NCI-H2196 (cell line): ENCODE results near the gene NPBWR2.

Experiments
- DNase-seq: peaks from one replicate; lab custom pipeline; 2025; ENCODE audit not compliant: unreplicated experiment; lab: John Stamatoyannopoulos, UW

The NPBWR2 gene, protein sequence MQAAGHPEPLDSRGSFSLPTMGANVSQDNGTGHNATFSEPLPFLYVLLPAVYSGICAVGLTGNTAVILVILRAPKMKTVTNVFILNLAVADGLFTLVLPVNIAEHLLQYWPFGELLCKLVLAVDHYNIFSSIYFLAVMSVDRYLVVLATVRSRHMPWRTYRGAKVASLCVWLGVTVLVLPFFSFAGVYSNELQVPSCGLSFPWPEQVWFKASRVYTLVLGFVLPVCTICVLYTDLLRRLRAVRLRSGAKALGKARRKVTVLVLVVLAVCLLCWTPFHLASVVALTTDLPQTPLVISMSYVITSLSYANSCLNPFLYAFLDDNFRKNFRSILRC

DNA sequence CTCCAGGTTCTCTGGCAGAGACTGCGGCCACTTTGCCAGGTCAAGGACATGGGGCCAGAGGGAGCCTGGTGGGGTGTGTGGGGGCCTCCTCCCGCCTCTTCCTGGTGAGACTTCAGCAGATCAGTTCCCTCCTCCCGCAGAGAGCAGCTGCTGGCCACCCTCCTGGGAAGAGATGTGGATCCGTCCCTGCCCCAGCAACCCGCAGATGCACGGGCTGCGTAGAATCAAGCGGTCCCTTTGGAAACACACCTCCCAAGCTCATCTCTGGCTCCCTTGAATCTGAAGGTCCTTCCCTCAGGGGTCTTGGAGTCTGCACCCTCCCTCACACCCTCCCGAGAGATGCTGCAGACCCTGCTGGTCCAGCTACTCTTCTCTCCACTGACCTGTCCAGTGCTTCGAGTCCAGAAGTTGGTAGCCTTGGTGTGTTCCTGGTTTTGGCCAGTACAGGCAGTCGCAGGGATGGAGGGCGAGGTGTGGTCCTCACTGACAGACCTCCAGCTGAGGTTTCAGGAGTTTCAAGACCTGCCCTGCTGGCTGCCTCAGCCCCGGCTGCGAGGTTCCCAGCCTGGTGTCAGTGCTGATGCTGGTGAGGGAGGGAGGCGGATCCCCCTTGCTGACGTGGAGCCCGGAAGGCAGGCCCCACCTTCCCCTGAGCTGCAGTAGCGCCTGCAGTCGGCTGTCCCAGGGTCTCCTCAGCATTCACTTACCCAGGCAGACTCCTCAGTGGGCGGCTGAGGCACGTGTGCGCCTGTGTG is at the start of gene NPBWR2:
Gene NPBWR2, minus strand, starts transcription at position 585 of the 755 bp plus-strand sequence. CDS start 734 bp downstream, outside the sequence.
- DNase-seq = no peak

DNA sequence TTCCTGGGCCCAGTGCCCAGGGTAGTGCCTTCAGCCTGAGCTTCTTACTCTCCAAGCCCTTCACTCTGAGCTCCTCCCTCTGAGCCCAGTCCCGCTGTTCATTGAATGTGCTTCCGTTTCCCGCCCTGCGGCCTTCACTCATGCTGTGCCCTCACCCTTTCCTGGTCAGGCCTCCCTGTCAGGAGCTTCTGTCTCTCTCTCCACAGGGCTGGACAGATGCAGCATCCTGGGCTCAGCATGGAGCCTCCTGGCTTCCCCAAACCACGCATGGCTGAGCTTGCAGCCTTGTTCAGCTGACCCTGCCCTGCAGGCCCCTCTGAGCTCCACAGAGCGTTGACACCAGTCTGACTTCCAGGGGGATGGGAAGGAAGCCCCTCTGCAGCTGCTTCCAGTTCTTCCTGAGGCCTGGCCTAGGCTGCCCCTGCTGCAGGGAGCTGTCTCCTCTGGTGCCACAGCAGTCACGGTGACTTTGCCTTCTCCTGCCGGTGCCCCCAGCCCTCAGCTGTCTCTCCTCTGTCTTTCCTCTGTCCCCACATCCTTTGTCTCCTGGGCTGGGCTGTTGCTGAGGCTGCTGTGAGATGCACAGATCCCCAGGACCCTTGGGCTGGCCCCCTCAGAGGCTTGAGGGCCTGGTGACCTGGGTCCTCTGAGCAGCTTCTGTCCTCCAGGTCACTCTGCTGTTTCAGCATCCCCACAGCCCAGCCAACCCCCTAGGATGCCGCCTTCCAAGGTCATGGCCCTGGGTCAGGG is 48.9 kb upstream of the NPBWR2 start:
- DNase-seq = peak; percentile 92

DNA sequence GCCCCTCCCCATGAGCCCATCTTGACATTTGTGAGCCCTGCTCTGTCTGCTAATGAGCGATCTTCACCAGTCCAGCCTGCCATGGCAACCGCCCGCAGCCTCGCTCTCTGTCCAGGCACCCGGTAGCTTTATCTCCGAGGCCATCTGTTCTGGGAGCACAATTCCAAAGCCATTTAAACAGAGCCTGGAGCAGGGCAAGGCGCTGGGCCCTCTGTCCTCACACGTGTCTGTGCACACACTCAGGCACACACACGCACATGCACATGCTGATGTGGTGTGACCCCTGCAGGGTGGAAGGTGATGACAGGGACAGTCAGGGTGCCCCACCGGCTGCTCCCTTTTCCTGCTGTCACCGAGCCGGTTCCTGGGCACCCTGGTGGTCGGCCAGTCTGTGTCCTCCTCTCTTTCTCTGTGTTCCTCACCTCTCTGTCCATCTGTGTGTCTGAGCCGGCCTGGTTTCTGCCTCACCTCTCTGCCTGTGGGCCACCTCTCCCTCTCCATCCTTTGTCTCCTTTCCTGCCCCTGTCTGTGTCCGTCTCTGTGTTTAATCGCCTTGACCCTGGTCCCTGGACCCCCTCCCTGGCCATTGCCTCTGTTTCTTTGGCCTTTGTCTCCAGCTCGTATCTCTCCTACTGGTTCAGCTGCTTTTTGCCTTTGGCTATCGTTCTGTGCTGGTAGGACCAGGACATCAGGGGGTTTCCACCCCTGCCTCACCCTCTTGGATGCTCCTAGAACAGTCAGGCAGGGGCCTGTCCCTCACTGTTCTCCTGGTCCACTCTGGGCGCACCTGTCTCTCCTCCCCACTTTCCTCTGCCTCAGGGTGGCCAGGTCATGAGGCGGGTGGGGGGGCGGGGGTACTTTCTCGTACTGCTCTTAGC is 48.1 kb upstream of the NPBWR2 start:
- DNase-seq = no peak

DNA sequence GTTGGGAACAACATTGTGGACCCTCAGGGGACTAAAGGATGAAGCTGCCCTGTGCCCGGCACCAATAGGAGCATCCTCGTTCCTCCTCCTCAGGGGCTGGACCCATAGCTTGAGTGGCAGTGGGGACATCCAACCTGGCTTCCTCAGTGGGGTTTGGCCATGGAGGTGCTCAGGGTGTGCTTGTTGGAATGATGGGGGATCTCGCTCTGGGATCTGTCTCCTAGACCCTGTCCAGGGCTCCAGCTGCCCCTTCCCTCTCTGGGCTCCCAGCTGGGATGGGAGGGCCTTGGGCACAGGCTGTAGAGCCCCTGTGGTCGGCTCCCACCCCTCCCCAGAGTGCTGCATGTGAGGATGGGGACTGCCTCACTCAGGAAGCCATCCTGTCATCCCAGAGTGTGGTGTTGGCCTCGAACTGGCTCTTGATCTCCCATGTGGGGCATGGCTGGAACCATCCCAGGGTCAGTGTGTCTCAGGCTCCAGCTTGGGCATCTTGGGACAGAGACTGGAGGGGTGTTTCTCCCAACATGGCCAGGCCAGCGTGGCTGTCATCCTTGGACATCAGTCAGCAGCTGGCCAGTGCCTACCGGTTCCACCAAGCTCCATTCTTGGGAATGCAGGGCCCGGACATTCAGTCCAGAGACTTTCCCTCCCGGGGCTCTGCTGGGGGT is 47.4 kb upstream of the NPBWR2 start:
- no peak for DNase-seq

DNA sequence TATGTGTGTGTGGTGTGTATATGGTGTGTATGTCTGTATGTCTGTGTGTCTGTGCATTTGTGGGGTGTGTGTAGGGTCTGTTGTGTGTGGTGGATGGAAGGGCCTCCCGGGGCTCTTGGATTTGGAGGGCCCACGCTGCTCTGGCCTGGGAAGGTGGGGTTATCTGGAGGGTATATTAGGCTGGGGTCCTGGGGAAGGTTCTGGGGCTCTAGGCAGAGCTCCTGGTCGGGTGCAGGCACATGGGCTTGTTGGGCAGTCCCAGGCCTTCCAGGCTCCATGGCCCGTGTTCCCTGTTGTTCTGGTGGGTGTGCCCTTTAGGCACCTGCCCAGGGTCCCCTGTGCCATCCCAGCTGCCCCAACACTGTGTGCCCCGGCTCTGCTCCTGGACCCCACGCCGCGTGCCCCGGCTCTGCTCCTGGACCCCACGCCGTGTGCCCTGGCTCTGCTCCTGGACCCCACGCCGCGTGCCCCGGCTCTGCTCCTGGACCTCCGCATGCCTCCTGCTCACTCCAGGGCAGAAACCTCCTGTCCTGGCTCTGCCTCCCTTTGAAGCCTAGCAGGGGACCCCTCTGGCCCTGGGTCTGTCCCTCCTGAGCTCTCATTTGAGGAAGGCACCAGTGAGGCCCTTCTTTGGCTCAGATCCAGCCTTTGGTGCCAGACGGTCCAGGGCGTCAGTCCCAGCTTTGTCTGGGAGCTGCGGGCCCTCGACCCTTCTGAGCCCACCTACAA is 46.7 kb upstream of the NPBWR2 start:
- DNase-seq = no peak

DNA sequence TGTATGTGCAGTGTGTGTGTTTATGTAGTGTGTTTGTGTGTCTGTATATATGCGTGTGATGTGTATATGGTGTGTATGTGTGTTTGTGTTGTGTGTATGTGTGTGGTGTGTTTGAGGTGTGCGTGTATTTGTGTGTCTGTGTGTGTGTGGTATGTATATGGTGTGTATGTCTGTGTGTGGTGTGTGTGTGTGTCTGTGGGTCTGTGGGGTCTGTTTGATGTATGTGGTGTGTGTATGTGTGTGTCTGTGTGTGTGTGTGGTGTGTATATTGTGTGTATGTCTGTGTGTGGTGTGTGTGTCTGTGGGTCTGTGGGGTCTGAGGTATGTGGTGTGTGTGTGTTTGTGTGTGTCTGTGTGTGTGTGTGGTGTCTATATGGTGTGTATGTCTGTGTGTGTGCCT is 46.0 kb upstream of the NPBWR2 start:
- no peak for DNase-seq

DNA sequence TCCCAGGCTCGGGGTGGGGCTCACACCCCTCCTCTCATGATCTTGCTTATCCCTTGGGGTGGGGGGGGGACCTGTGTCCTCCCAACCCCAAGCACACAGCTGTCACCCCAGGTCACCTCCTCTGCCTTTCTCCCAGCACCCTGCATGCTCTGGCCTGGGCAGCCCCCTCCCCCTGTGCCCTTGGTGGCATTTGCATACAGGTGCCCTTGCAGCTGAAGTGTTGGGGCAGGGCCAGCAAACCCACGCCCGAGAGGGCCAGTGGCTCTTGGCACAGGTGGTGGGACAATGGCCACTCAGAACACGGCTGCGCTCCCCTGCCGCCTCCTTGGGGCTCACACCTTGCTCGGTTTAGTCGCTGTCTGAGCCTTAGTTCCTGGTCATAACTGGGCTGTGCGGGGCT is 45.5 kb upstream of the NPBWR2 start:
- DNase-seq = peak; percentile 60

DNA sequence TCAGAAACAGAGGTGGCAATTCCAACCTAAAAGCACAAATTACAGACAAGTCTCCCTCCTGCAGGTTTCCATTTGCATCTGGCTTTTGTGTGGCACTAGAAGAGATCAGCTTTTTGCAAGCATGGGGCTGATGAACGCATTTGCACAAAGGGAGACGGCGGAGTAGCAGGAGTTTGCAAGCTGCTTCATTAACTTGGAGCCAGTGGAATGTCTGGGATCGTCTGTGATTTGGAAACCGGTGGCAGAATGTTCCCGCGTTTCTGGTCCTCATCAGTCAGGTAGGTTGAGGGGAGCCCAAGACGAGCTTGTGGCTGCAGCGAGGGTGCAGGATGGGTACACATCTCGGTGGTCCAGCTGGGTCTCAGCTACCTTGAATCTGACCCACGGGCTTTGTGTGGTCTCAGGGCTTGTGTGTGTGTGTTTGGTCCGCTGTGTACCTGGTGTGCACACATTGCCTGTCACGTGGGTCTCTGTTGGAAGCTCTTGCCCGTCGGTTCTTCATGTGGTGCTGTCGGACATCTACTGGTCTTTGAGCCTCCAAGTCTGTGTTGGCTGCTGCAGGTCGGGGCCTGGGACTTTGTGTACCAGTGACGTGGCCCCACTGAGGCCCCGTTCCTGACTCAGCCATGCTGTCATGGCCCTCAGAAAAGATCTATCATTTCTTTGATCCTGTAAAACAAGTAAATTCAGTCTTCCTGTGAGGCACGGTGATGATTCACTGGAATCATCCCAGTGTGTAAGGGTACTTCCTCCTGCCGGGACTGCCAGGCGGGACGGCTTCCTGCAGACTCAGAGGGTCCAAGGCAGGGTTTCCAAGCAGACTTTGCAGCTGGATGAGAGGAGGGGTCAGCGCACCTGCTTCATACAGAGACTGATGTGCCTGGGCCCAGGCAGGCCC is 44.5 kb upstream of the NPBWR2 start:
- DNase-seq = no peak

DNA sequence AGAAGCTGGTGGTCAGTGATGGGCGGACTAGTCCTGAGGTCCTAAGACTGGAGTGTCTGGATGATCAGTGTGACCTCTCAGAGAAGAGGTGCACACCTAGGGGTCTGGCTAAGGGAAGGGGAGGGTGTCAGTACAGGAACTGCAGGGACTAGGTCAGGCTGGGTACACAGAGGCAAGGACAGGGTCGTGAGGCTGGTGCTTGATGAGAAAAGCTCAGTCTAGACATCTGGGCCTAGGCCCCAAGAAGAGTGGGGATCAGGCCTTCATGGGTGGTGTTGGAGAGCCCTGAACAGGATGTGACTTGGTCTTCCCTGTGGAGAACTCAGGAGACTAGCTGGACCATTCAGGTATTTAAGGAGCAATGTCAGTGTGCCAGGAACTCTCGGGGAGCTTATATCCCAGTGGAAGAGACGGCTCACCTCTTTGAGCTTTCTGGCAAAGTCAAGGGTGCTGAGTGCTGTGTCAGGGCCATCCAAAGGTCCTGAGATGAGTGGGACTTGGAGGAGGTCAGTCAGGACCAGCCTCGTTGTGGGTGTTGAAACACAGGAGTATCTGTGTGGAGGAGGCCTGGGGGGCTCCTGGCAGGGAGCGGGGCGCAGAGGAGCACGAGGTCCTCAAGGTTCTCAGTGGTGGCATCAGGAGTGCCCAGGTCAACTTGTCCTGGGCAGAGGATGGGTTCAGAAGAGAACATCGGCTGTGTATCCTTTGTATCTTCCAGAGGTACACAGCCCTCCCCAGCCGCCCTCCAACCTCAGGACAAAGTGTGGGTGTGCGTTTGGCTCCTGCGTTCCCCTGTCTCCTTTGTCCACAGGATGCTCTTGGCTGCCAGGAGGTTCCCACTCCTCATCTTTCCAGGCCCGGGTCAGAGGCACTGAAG is 43.6 kb upstream of the NPBWR2 start:
- no peak for DNase-seq

DNA sequence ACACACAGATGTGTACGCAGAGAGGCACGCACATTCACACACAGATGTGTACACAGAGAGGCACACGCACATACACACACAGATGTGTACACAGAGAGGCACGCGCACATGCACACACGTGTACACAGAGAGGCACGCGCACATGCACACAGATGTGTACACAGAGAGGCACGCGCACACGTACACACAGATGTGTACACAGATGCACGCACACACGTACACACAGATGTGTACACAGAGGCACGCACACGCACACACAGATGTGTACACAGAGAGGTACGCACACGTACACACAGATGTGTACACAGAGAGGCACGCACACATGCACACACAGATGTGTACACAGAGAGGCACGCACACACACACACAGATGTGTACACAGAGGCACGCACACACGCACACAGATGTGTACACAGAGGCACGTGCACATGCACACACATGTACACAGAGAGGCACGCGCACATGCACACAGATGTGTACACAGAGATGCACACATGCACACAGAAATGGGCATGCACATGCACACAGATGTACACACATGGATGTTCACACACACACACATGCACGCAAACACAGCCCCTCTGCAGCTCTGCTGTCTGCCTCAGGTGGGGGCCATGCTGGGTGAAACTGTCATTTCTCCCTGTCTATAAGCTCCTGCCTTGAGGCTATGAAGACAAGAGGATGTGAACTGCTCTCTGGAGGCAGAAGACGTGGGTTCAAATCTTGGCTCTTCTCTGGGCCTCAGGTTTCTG is 42.6 kb upstream of the NPBWR2 start:
- no peak for DNase-seq

DNA sequence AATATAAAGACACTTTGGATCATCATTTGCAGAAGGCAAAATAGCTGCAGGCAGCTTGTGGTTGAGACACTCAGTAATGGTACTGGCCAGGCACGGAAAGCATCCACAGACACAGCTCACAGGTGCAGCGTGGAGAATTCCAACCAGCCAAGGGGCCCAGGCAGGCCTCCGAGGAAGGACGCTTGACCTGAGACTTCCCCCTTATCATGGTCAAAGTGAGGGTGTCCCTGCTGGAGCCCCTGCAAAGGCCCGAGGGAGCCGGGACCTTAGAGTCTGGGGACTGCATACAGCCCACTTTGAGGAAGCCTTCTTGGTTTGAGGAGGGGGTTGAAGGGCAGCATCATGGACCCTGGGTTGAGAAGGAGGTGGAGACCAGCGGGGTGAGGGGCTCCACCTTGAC is 41.8 kb upstream of the NPBWR2 start:
- no peak for DNase-seq

DNA sequence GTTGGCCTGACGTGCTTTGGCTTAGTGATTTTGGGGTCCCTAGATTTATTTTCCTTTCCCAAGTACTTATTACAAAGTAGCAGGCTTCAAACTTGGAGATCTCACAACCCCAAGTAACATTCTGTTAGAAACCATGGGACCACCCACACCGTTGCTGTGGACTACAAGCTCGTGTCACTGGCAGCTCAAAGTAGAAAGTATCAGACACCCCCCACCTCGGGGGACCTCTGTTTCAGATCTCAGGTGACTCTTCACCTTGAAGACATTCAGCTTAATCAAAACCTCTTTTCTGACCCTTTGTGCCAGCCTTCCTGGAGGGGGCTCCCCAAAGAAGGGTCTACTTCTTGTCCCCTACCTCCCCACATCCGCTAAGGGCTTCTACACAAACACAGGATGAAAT is 41.2 kb upstream of the NPBWR2 start:
- DNase-seq = no peak

DNA sequence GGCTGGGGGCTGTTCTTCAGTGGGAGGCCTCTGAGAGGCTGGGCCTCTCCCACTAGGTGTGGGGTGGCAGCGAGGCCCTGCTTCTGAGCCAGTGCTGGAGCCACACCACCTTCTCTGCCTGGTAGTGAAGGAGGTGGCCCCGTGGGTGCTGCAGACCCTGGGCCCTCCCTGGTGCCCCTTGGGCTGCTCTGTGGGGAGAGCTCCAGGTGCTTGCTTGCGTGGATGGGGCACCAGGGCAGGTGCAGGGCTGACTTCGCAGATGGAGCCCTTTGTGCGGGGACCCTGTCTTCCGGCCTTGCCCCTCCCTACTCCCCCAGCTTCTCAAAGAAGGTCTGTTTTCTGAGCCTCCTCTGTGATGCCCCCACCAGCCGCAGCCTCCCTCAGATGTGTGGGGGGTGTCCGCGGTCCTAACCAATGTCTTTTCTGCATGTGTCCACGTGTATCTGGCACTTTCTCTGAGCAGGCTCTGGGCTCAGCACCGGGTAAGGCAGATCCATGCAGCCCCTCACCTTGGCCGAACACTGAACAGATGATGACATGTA is 39.6 kb upstream of the NPBWR2 start:
- no peak for DNase-seq

DNA sequence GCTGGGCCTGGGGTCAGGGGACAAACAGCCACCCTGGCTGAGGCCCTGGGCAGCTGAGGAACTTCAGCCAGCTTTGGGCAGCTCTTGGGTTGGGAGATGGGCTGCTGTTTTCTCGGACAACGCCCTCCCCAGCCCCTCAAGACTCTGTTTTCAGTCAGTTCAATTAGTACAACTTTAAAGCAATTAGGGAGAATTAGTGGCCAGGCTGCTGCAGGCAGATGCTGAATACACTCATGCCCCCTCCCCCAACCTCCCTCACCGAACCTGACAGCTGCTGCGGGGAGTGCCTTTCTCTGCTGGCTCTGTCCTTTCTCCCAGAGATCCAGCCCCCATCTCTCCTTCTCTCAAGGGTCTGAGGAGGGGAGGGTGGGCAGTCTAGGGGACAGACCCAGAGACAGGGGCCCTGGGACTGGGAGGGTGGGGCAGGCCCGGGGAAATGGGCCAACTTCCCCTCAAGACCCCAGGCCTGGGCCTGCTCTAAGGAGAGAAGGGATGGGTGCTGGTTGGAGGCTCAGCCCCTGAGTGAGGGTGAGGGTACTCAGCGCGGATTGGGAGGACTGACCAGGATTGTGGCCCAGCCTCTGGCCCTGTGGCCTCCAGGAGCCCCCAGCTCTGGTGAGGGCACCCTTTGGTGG is 39.1 kb upstream of the NPBWR2 start:
- DNase-seq = no peak

DNA sequence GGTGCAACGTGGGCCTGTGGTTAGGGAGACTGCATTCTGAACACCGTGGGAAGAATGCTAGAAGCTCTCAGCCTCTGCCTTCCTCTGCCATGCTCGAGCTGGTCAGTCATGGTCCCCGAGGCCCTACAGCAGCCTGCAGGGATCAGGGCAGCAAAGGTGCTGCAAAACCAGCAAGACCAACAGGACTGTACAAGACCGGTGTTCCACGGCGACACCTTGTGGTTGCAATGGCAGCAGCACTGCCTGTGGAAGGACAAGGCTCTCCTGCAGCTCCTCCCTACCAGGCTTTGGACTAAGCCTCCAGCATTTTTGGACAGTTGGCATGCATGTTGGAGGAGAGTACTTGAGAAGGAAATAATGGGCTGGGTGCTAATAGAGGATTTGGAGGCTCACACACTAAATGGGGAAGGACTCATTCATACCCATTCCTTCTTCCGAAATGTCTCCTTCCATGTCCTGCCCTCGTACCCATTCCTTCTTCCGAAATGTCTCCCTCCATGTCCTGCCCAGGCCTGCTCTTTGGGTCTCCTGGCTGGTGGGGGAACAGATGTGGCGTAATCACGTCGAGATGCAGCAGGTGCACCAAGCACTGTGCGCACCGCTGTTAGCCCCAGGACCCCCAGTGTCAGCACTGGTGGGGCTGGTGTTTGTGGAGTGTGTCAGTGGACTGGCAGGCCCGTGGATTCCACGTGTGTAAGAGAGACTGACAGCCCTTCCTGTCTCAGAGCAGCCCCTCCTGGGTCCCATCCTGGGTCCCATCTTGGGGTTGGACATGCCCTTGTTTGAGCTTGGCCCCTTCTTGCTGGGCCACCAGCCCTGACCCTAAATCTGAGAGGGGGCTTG is 38.3 kb upstream of the NPBWR2 start:
- no peak for DNase-seq
